ENCODE results near the gene UBE2I. TPM values are rescaled to one million over a fixed set of nuclear protein-coding genes. Genes with fewer than 3 reads are reported as not detected.
A peak's percentile ranks its signal among the peaks of the same experiment; 100 is the strongest.
"Not testable (repeated sequence)": the region's sequence is repeated elsewhere in the genome, so short reads cannot be mapped to it uniquely, and the experiment has no call there.

Gene UBE2I
- polyA plus RNA-seq (2013, experiment 1 of 2; ENCODE audit: insufficient read length) = 160 TPM
- 154 TPM for polyA plus RNA-seq (2013, experiment 2 of 2; ENCODE audit: insufficient read length)

- peak; percentile 99 for DNase-seq
These were observed at the start of gene UBE2I for GRCh38 chr16:1308977-1309885. Gene UBE2I, plus strand, starts transcription at chr16:1309636. Its CDS starts 4,395 bp downstream, at chr16:1314031.

GRCh38 chr16:1259760-1260068 lies 49.7 kb upstream of the UBE2I start:
- DNase-seq = no peak

DNA sequence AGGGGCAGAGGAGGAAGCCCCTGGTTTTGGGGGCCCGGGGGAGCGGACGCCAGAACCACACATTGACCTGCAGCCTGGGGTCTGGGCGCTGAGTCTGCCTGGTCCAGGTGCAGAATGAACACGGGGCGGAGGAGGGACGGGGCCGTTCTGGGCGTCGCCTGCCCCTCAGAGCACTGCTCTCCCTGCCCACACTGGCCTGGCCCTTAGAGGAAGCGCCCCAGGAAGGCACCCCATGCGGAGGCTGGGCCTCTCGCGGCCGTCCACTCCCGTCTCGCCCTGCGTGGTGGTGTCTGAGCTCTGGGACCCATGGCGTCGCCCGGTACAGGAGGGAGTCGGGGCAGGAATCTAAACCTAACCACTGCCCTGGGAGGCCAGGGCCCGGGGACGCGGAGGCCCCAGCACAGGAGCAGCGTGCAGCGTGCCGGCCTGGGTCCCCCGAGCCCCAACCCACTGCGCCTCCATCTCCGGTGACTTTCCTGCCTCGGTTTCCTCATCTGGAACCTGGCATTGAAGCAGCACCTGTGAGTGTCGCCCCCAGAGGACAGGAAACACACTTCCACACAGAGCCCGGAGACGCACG lies 49.2 kb upstream of the UBE2I start:
- DNase-seq = no peak

DNA sequence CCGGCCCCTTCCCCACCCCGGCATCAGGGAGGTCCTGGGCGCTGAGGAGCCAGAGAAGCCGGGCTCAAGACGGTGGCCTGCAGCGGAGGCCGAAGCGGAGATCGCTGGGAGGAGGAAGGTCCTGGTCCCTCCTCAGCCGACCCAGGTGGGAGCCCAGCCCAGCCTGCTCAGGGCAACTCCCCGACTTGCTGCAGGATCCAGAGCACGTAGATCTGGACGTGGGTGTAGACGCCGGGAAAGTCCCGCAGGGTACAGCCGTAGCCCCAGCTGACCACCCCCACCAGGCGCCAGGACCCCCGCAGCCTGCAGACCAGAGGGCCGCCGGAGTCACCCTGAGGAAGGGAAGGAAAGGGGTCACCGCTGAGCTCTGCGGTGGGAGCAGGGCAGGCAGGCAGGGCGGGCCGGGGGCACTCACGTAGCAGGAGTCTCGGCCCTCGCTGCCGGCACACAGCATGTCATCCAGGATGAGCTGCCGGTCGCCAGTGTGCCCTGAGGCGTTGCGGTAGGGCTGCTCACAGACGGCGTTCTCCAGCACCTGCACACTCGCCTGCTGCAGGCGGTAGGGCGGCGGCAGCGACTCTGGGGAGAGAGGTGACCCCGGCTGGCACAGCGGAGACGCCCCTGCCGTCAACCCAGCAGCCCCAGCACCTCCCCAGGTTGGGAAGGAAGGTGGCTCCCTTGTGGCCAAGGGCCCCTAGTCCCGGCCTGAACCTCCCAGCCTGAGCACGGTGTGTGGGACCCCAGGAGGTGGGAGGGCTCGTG lies 48.1 kb upstream of the UBE2I start:
- no peak for DNase-seq

GRCh38 chr16:1262210-1262845 lies 47.1 kb upstream of the UBE2I start:
- DNase-seq = no peak

GRCh38 chr16:1262846-1263221 lies 46.6 kb upstream of the UBE2I start:
- DNase-seq = no peak

GRCh38 chr16:1263591-1264344 lies 45.7 kb upstream of the UBE2I start:
- DNase-seq = no peak

- DNase-seq = no peak
These were observed 44.9 kb upstream of the UBE2I start for GRCh38 chr16:1264345-1265089.

- no peak for DNase-seq
These were observed 44.3 kb upstream of the UBE2I start for GRCh38 chr16:1265090-1265630.

DNA sequence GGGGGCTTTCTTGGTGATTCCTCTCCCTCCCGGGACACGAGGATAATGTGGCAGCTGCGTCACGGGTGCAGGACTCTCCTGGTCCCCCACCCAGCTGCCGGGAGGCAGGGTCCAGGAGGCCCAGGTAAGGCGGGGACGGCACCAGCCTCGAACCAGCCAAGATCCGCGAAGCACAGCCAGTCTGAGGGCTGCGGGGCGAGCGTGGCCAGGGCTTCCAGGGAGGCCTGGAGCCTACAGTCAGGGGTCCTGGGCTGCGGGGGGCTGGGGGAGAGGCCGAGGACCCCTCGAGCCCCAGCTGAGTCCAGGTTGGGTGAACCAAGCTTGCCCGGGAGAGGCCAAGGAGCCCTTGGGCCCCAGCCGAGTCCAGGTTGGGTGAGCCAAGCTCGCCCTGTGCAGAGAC lies 43.6 kb upstream of the UBE2I start:
- no peak for DNase-seq

DNA sequence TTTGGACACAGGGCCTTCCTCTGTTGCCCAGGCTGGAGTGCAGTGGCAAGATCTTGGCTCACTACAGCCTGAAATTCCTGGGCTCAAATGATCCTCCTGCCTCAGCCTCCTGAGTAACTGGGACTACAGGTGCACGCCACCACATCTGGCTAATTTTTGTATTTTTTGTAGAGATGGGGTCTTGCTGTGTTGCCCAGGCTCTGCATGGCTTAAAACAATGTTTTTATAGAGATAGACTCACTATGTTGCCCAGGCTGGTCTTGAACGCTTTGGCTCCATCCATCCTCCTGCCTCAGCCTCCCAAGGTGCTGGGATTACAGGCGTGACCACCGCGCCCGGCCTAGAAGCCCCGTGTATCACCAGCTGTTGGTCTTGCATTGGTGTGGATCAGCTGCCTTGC lies 40.0 kb upstream of the UBE2I start:
- DNase-seq = not testable (repeated sequence)

- DNase-seq = no peak
These were observed 38.1 kb upstream of the UBE2I start for GRCh38 chr16:1271380-1271723.

DNA sequence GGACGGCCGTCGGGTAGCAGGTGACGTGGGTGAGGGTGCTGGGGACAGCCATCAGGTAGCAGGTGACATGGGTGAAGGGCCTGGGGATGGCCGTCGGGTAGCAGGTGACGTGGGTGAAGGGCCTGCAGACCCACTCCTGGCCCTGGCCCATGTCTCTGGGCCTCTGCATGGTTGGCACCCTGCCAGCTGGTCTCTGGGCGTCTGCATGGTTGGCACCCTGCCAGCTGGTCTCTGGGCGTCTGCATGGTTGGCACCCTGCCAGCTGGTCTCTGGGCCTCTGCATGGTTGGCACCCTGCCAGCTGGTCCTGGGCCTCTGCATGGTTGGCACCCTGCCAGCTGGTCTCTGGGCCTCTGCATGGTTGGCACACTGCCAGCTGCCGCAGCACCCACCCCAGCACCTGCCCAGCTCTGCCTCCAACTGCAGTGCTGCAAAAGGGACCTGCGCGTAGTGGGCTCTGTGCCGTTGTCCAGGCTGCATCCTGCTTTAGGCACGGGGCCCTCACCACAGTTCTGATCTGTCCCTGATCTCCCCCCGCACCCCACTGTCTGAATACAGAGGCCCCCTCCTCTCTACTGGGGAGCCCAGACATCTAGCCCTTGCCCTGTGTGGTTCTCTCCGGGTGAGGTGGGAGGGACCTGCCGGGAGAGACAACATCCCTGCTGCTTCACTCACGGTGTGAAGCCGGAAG lies 37.6 kb upstream of the UBE2I start:
- DNase-seq = not testable (repeated sequence)

DNA sequence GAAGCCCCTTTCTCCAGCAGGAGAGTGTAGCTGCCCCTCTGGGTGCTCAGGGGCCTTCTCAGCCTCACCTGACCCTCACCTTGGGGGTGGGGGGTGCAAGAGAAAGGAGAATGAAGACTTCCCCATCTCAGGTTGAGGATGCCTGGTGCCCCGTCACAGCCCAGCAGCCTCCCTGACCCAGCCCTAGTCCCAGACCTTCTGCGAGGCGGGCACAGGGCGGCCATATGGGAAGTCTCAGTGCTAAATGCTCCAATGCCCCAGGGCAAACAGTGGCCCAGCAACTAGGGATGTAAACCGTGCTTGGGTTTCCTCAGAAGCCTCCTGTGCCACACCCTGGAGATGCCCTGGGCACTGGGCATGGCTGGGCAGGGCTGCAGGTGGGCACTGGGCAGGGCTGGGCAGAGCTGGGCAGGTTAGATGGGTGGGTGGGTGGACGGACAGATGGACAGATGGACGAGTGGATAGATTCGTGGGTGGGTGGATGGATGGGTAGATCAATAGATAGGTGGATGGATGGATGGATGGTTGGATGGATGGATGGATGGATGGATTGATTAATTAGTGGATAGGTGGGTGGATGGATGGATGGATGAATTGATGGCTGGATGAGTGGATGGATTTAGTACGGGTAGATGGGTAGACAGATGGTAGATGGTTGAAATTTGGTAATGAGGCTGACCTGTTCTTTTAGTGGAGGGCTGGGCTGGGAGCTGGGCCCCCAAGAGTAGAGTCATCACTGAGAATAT lies 36.8 kb upstream of the UBE2I start:
- DNase-seq = no peak

- no peak for DNase-seq
These were observed 35.6 kb upstream of the UBE2I start for GRCh38 chr16:1273816-1274215.

- no peak for DNase-seq
These were observed 34.7 kb upstream of the UBE2I start for GRCh38 chr16:1274767-1275166.

DNA sequence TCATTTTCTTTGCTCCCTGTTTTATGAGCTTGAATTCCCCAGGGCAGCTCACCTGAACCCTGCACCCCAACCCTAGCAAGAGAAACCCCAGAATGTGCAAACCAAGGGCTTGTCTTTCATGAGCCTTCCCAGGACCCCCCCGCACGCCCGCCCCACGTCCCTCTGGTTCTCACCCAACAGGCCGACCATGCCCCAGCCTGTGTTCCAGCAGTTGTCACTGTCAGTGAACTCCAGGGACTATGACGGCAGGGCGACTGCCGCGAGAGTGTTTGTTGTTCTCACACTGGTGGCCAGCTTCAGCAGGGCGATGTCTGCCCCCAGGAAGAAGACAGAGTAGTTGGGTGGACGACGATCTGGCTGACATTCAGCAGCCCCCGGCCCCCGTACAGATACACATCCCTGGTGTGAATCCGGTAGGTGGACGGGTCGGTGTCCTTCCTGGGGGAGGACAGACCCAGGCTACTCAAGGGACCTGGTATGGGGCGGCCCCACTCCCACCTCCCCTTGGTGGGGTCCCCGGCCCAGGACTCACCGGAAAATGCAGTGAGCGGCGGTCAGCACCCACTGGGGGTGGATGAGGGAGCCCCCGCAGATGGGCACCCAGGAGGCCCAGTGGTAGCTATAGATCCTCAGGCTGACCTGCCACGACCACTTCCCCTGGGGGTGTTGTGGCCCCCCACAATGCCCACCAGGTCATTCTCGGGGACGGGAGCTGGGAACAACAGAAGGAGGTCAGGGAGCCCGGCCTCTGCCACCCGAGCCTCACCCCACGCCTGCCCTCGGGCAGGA lies 33.5 kb upstream of the UBE2I start:
- DNase-seq = no peak

- no peak for DNase-seq
These were observed 32.9 kb upstream of the UBE2I start for GRCh38 chr16:1276580-1276878.

- DNase-seq = no peak
These were observed 32.3 kb upstream of the UBE2I start for GRCh38 chr16:1277151-1277598.
